MM.1S (cell line): ENCODE measurements around the gene ADORA2B.

Experiments
- DNase-seq: peaks from one replicate; pipeline ENCODE4 v3.0.0-alpha.2; 2015
- H2AFZ ChIP-seq: fragments of 300-600 bp; sonication (generic); 2 replicates; pipeline ENCODE4 v1.6.0; 2016; ENCODE audit warnings: antibody characterized with exemption, low read length
- H3F3A ChIP-seq: fragments of 300-600 bp; sonication (generic); 2 replicates; pipeline ENCODE4 v1.6.1; 2016; ENCODE audit warnings: mild to moderate bottlenecking, antibody characterized with exemption, low read length, moderate library complexity, mixed read lengths; ENCODE audit not compliant: insufficient read depth
- H3K27ac ChIP-seq: fragments of 300-600 bp; sonication (generic); 2 replicates; pipeline ENCODE4 v1.5.1; 2016; ENCODE audit warnings: mild to moderate bottlenecking, low read length
- H3K27me3 ChIP-seq: fragments of 300-600 bp; sonication (generic); replicated peaks from 2 replicates; pipeline ENCODE4 v1.6.0; 2016; ENCODE audit warnings: low read length; ENCODE audit not compliant: insufficient read depth
- H3K36me3 ChIP-seq: fragments of 300-600 bp; sonication (generic); replicated peaks from 2 replicates; pipeline ENCODE4 v1.6.1; 2016; ENCODE audit warnings: mild to moderate bottlenecking, low read length, mixed read lengths; ENCODE audit not compliant: insufficient read depth
- H3K4me1 ChIP-seq: fragments of 300-600 bp; sonication (generic); 2 replicates; pipeline ENCODE4 v1.6.1; 2016; ENCODE audit warnings: low read length, mixed read lengths
- H3K4me2 ChIP-seq: fragments of 300-600 bp; sonication (generic); 2 replicates; pipeline ENCODE4 v1.6.0; 2016; ENCODE audit warnings: low read depth, low read length
- H3K4me3 ChIP-seq: fragments of 300-600 bp; sonication (generic); 2 replicates; pipeline ENCODE4 v1.5.1; 2016; ENCODE audit warnings: low read length, mixed read lengths
- H3K79me2 ChIP-seq: fragments of 300-600 bp; sonication (generic); 2 replicates; pipeline ENCODE4 v1.6.1; 2016; ENCODE audit warnings: mixed run types, low read length, mixed read lengths
- H3K9ac ChIP-seq: fragments of 300-600 bp; sonication (generic); 2 replicates; pipeline ENCODE4 v1.6.1; 2016; ENCODE audit warnings: low read length, mixed read lengths
- H3K9me2 ChIP-seq: fragments of 300-600 bp; sonication (generic); replicated peaks from 2 replicates; pipeline ENCODE4 v1.6.1; 2016; ENCODE audit warnings: mild to moderate bottlenecking, low read length, mixed read lengths; ENCODE audit not compliant: insufficient read depth
- H3K9me3 ChIP-seq: fragments of 300-600 bp; sonication (generic); replicated peaks from 2 replicates; pipeline ENCODE4 v1.6.1; 2016; ENCODE audit warnings: mild to moderate bottlenecking, low read length, mixed read lengths; ENCODE audit not compliant: insufficient read depth
- H4K20me1 ChIP-seq: fragments of 300-600 bp; sonication (generic); 2 replicates; pipeline ENCODE4 v1.6.1; 2016; ENCODE audit warnings: mild to moderate bottlenecking, low read length, moderate library complexity, mixed read lengths; ENCODE audit not compliant: insufficient read depth
- EZH2 ChIP-seq: fragments of 300-600 bp; sonication (generic); optimal IDR thresholded peaks from 2 replicates; pipeline ENCODE3; 2017; ENCODE audit warnings: low read depth, mild to moderate bottlenecking, antibody characterized with exemption, low read length, mixed read lengths
- EZH2phosphoT487 ChIP-seq: fragments of 300-600 bp; sonication (generic); IDR thresholded peaks from 2 replicates; pipeline ENCODE4 v1.6.1; 2018; ENCODE audit warnings: antibody characterized with exemption, low read length
- TF ChIP-seq, protein P1 (sequence below): fragments of 300-600 bp; sonication (generic); IDR thresholded peaks from 2 replicates; pipeline ENCODE4 v1.5.1; 2016; ENCODE audit warnings: antibody characterized with exemption, low read length, mixed read lengths

The ADORA2B gene

DNA sequence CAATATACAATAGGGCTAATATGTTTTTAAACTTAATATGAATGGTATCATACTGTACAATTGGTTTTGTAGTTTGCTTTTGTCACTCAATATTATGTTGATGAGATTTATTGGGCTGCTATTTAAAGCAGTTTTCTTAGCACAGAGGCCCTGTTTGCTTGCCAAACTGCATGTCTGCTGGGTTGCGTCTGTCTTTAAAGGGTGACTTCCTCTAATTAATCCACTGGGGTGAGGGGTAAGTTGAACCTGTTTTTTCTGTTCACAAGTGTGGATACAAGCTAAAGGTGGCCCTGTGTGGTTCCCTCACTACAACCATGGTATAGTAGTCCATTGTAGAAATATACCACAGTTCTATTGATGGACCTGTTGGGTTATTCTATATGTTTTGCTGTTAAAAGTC lies 74.4 kb downstream of the ADORA2B start:
- no peak for DNase-seq
- Histone ChIP-seq H3F3A (no peaks in the 10 kb centered on the region), H3K4me1 (no peaks in the 10 kb centered on the region), H3K27me3 (no peaks in the 10 kb centered on the region), H3K27ac (no peak overlapping the region), H3K36me3 (no peaks in the 10 kb centered on the region; the same call in 1 of the 2 replicates), H3K9me3 (no peaks in the 10 kb centered on the region), H3K79me2 (peaks cover 47% of the 10 kb centered on the region), H2AFZ (no peak overlapping the region), H3K9ac (no peak overlapping the region), H3K9me2 (no peaks in the 10 kb centered on the region), H4K20me1 (0 out of 2 replicates have a peak, but pooled peaks cover 3% of the 10 kb centered on the region), H3K4me2 (no peak overlapping the region), H3K4me3 (no peak overlapping the region)
- TF ChIP-seq, protein P1, sequence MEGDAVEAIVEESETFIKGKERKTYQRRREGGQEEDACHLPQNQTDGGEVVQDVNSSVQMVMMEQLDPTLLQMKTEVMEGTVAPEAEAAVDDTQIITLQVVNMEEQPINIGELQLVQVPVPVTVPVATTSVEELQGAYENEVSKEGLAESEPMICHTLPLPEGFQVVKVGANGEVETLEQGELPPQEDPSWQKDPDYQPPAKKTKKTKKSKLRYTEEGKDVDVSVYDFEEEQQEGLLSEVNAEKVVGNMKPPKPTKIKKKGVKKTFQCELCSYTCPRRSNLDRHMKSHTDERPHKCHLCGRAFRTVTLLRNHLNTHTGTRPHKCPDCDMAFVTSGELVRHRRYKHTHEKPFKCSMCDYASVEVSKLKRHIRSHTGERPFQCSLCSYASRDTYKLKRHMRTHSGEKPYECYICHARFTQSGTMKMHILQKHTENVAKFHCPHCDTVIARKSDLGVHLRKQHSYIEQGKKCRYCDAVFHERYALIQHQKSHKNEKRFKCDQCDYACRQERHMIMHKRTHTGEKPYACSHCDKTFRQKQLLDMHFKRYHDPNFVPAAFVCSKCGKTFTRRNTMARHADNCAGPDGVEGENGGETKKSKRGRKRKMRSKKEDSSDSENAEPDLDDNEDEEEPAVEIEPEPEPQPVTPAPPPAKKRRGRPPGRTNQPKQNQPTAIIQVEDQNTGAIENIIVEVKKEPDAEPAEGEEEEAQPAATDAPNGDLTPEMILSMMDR, result no peak
- no peak for TF ChIP-seq EZH2phosphoT487
- no peak for TF ChIP-seq EZH2

DNA sequence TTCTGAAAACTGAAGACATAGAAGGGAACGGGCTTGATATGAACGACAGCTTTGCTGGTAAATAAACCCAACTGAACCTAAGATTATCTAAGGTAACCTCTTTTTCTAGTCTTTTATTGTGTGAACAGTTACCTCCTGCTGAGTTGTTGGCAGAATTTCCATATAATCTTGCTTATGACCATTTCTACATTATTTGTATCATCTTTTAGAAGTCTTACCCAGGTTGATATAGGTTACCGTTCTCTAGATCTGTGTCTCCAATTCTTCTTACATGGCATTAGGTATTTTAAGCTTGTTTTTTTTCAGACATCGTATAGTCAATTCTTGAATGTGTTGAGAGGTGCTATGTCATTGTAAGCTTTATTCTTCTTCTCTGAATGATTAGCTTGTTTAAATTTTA lies 79.0 kb downstream of the ADORA2B start:
- no peak overlapping the region for H3K9ac ChIP-seq
- H3K9me3 ChIP-seq, result no peaks in the 10 kb centered on the region
- no peaks in the 10 kb centered on the region for H3F3A ChIP-seq
- no peak overlapping the region for H3K4me3 ChIP-seq
- TF ChIP-seq EZH2phosphoT487 (no peak), EZH2 (no peak)
- TF ChIP-seq, protein P1, result no peak
- no peaks in the 10 kb centered on the region for H3K9me2 ChIP-seq
- peaks cover 25% of the 10 kb centered on the region for H3K79me2 ChIP-seq
- peaks cover 18% of the 10 kb centered on the region; the same call in 1 of the 2 replicates for H3K36me3 ChIP-seq
- H3K4me1 ChIP-seq, result no peaks in the 10 kb centered on the region
- no peak overlapping the region for H2AFZ ChIP-seq
- H3K27ac ChIP-seq, result no peak overlapping the region
- H3K27me3 ChIP-seq, result no peaks in the 10 kb centered on the region
- no peak for DNase-seq
- no peak overlapping the region for H3K4me2 ChIP-seq
- no peaks in the 10 kb centered on the region for H4K20me1 ChIP-seq

DNA sequence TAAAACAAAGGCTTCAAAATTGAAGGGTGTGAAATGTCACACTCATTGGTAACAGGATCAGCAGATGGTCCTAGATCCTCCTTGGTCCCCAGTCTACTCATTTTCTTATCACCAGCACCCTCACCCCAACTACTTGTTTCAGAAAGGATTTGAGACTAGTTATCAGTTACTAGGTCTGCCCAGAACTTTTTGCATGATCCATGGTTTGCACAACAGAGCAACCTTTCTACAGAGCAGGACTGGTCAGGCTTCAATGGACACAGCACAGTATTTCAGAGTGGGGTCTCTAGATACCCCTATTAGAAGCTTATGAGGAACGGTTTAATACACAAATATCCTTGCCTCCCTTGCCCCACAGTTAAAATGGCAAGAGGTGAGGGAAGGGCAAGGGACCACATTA lies 80.3 kb downstream of the ADORA2B start:
- Histone ChIP-seq H3K4me2 (no peak overlapping the region), H4K20me1 (no peaks in the 10 kb centered on the region), H3K9me2 (no peaks in the 10 kb centered on the region), H3K27me3 (no peaks in the 10 kb centered on the region), H3F3A (no peaks in the 10 kb centered on the region), H3K4me1 (no peaks in the 10 kb centered on the region), H3K4me3 (no peak overlapping the region), H3K27ac (no peak overlapping the region), H3K9me3 (no peaks in the 10 kb centered on the region), H3K9ac (no peak overlapping the region), H2AFZ (no peak overlapping the region), H3K79me2 (peaks cover 21% of the 10 kb centered on the region), H3K36me3 (peaks cover 21% of the 10 kb centered on the region; the same call in 1 of the 2 replicates)
- DNase-seq, result no peak
- no peak for TF ChIP-seq EZH2
- TF ChIP-seq, protein P1, result no peak
